WTC11 (cell line): ENCODE results near the gene PTPN7. TPM values are rescaled to one million over a fixed set of nuclear protein-coding genes. Genes with fewer than 3 reads are reported as not detected.
"Not testable (repeated sequence)": the region's sequence is repeated elsewhere in the genome, so short reads cannot be mapped to it uniquely, and the experiment has no call there.

Source experiments
- ATAC-seq: fragments of 200-7000 bp; cut with Tn5 transposase; 2 replicates; pipeline ENCODE4 v1.10.0; 2021; ENCODE audit warnings: mild to moderate bottlenecking, moderate library complexity
- CTCF ChIA-PET: fragments of 300-600 bp; sonication (Branson Sonifier 250); formaldehyde crosslinking; loops from one replicate; lab custom pipeline; 2021; ENCODE audit warnings: antibody characterized with exemption; lab: Charles Lee
- POLR2A ChIA-PET: fragments of 350-600 bp; sonication (Branson Sonifier 250); formaldehyde crosslinking; loops from one replicate; lab custom pipeline; 2021; ENCODE audit warnings: antibody characterized with exemption; lab: Charles Lee
- DNase-seq: peaks from one replicate; pipeline ENCODE4 v3.0.0; 2021; ENCODE audit warnings: low spot score
- H3K27ac Mint-ChIP-seq: 2 replicates; pipeline ENCODE4 v1.8.0; 2021; ENCODE audit warnings: mixed read lengths
- H3K27me3 Mint-ChIP-seq: 2 replicates; pipeline ENCODE4 v1.8.0; 2021; ENCODE audit warnings: low read depth, mild to moderate bottlenecking, moderate library complexity, mixed read lengths
- H3K36me3 Mint-ChIP-seq: 2 replicates; pipeline ENCODE4 v1.8.0; 2021; ENCODE audit warnings: mixed read lengths
- H3K4me1 Mint-ChIP-seq: 2 replicates; pipeline ENCODE4 v1.8.0; 2022; ENCODE audit warnings: mixed read lengths
- H3K4me3 Mint-ChIP-seq: 2 replicates; pipeline ENCODE4 v1.8.0; 2021; ENCODE audit warnings: mild to moderate bottlenecking, moderate library complexity, mixed read lengths
- H3K9me3 Mint-ChIP-seq: 2 replicates; pipeline ENCODE4 v1.8.0; 2021; ENCODE audit warnings: mixed read lengths
- AR ChIP-seq: fragments of 250-450 bp; sonication (Bioruptor Pico); IDR thresholded peaks from 2 replicates; pipeline ENCODE4 v1.9.0; 2021; ENCODE audit warnings: mild to moderate bottlenecking
- CREM ChIP-seq: sonication (generic); formaldehyde crosslinking; IDR thresholded peaks from 2 replicates; pipeline ENCODE4 v1.8.1; 2022; ENCODE audit warnings: mild to moderate bottlenecking, missing genetic modification reagents, moderate library complexity
- ELF4 ChIP-seq: sonication (generic); formaldehyde crosslinking; IDR thresholded peaks from 2 replicates; pipeline ENCODE4 v1.8.1; 2022; ENCODE audit warnings: low read depth, mild to moderate bottlenecking, moderate library complexity, missing genetic modification reagents
- EMX1 ChIP-seq: fragments of 250-450 bp; sonication (Bioruptor Pico); IDR thresholded peaks from 2 replicates; pipeline ENCODE4 v1.8.0; 2021; ENCODE audit warnings: mild to moderate bottlenecking
- ETV6 ChIP-seq: sonication (generic); formaldehyde crosslinking; IDR thresholded peaks from 2 replicates; pipeline ENCODE4 v1.8.1; 2022; ENCODE audit warnings: mild to moderate bottlenecking, missing genetic modification reagents
- RELA ChIP-seq: sonication (generic); formaldehyde crosslinking; IDR thresholded peaks from 2 replicates; pipeline ENCODE4 v1.8.1; 2022; ENCODE audit warnings: missing genetic modification reagents, mild to moderate bottlenecking, borderline replicate concordance
- ZBTB43 ChIP-seq: sonication (generic); formaldehyde crosslinking; IDR thresholded peaks from 2 replicates; pipeline ENCODE4 v1.8.1; 2023; ENCODE audit warnings: mild to moderate bottlenecking, missing genetic modification reagents
- ZNF263 ChIP-seq: sonication (generic); formaldehyde crosslinking; IDR thresholded peaks from 2 replicates; pipeline ENCODE4 v1.8.1; 2022; ENCODE audit warnings: low read depth, mild to moderate bottlenecking, moderate library complexity, missing genetic modification reagents
- ZNF512 ChIP-seq: sonication (generic); formaldehyde crosslinking; IDR thresholded peaks from 2 replicates; pipeline ENCODE4 v1.8.1; 2022; ENCODE audit warnings: missing genetic modification reagents, borderline replicate concordance
- total RNA-seq: library from RNA; stranded (reverse); gene quantifications from 3 replicates; pipeline ENCODE4 v1.2.3, GENCODE V29; 2021
- TF ChIP-seq, protein P1 (sequence below): sonication (generic); formaldehyde crosslinking; IDR thresholded peaks from 2 replicates; pipeline ENCODE4 v1.8.1; 2022; ENCODE audit warnings: low read depth, missing genetic modification reagents, borderline replicate concordance
- TF ChIP-seq, protein P2 (sequence below): sonication (generic); formaldehyde crosslinking; IDR thresholded peaks from 2 replicates; pipeline ENCODE4 v1.8.0; 2022; ENCODE audit warnings: missing genetic modification reagents
- TF ChIP-seq, protein P3 (sequence below): sonication (generic); formaldehyde crosslinking; IDR thresholded peaks from 2 replicates; pipeline ENCODE4 v1.8.1; 2023; ENCODE audit warnings: mild to moderate bottlenecking, missing genetic modification reagents, moderate library complexity

Gene PTPN7
- total RNA-seq, 1 experiment from 2014 or later: 0.98 TPM

- ChIA-PET CTCF (no interaction called here), POLR2A (no interaction called here)
- ATAC-seq (no peak), DNase-seq (no peak)
- Mint-ChIP-seq H3K9me3 (no peaks in the 10 kb centered on the region), H3K27me3 (no peaks in the 10 kb centered on the region), H3K4me1 (peaks cover 12% of the 10 kb centered on the region), H3K36me3 (no peaks in the 10 kb centered on the region), H3K27ac (no peak overlapping the region), H3K4me3 (no peak overlapping the region)
- TF ChIP-seq RELA (CRISPR knock-in tag) (no peak), ETV6 (CRISPR knock-in tag) (no peak), ZNF263 (no peak), CREM (CRISPR knock-in tag) (no peak), AR (CRISPR knock-in tag) (no peak), ZBTB43 (no peak), ZNF512 (CRISPR knock-in tag) (no peak), EMX1 (CRISPR knock-in tag) (no peak), ELF4 (CRISPR knock-in tag) (no peak)
- TF ChIP-seq, protein P1, sequence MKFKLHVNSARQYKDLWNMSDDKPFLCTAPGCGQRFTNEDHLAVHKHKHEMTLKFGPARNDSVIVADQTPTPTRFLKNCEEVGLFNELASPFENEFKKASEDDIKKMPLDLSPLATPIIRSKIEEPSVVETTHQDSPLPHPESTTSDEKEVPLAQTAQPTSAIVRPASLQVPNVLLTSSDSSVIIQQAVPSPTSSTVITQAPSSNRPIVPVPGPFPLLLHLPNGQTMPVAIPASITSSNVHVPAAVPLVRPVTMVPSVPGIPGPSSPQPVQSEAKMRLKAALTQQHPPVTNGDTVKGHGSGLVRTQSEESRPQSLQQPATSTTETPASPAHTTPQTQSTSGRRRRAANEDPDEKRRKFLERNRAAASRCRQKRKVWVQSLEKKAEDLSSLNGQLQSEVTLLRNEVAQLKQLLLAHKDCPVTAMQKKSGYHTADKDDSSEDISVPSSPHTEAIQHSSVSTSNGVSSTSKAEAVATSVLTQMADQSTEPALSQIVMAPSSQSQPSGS: no peak
Measured at GRCh38 chr1:202168861-202169260, 8.5 kb upstream of the PTPN7 start.

DNA sequence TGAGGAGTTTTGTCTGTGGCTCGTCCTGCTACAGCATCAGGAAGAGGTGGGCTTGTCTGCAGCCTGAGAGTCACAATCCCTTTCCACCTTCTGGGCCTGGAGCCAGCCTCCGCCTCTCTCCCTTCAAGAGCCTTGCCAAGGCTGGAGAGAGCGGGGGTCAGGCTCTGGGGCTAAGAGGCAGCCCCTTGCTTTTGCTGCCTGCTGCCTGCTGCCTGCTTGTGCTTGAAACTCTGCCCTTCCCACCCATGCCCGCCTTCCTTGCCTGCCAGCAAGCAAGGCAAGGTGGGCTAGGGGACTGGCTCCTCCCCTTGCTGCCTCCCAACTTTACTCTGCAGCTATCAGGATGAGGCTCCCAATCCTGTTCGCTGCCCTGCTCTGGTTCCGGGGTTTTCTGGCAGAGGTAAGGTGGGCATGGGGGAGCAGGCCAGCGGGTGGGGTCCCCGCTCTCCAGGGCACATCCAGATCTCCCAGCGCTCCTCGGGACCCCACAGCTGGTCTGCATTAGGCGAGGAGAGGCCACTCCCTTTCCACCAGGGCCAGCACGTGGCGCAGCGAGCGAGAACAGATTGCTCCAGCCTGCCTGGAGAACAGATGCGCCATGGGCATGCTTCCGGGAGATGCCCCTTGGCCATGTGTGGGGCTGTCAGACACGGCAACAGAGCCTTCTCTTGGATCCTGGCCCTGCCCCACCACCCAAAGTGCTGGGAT is 7.5 kb upstream of the PTPN7 start:
- CTCF ChIA-PET: interaction anchor here (6.0 kb wide), 1 partner anchor 13 kb away, joined by 73 read pairs; no protein-coding TSS in a partner anchor
- H3K27ac Mint-ChIP-seq: no peak overlapping the region
- no peaks in the 10 kb centered on the region for H3K36me3 Mint-ChIP-seq
- ATAC-seq (peak; percentile 24), DNase-seq (no peak)
- peaks cover 16% of the 10 kb centered on the region for H3K4me1 Mint-ChIP-seq
- H3K9me3 Mint-ChIP-seq: no peaks in the 10 kb centered on the region
- H3K27me3 Mint-ChIP-seq: no peaks in the 10 kb centered on the region
- POLR2A ChIA-PET: no interaction called here
- no peak overlapping the region for H3K4me3 Mint-ChIP-seq
- TF ChIP-seq, protein P2, sequence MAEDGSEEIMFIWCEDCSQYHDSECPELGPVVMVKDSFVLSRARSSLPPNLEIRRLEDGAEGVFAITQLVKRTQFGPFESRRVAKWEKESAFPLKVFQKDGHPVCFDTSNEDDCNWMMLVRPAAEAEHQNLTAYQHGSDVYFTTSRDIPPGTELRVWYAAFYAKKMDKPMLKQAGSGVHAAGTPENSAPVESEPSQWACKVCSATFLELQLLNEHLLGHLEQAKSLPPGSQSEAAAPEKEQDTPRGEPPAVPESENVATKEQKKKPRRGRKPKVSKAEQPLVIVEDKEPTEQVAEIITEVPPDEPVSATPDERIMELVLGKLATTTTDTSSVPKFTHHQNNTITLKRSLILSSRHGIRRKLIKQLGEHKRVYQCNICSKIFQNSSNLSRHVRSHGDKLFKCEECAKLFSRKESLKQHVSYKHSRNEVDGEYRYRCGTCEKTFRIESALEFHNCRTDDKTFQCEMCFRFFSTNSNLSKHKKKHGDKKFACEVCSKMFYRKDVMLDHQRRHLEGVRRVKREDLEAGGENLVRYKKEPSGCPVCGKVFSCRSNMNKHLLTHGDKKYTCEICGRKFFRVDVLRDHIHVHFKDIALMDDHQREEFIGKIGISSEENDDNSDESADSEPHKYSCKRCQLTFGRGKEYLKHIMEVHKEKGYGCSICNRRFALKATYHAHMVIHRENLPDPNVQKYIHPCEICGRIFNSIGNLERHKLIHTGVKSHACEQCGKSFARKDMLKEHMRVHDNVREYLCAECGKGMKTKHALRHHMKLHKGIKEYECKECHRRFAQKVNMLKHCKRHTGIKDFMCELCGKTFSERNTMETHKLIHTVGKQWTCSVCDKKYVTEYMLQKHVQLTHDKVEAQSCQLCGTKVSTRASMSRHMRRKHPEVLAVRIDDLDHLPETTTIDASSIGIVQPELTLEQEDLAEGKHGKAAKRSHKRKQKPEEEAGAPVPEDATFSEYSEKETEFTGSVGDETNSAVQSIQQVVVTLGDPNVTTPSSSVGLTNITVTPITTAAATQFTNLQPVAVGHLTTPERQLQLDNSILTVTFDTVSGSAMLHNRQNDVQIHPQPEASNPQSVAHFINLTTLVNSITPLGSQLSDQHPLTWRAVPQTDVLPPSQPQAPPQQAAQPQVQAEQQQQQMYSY (CRISPR knock-in tag): peak; percentile 67
- TF ChIP-seq, protein P3, sequence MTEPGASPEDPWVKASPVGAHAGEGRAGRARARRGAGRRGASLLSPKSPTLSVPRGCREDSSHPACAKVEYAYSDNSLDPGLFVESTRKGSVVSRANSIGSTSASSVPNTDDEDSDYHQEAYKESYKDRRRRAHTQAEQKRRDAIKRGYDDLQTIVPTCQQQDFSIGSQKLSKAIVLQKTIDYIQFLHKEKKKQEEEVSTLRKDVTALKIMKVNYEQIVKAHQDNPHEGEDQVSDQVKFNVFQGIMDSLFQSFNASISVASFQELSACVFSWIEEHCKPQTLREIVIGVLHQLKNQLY: no peak

DNA sequence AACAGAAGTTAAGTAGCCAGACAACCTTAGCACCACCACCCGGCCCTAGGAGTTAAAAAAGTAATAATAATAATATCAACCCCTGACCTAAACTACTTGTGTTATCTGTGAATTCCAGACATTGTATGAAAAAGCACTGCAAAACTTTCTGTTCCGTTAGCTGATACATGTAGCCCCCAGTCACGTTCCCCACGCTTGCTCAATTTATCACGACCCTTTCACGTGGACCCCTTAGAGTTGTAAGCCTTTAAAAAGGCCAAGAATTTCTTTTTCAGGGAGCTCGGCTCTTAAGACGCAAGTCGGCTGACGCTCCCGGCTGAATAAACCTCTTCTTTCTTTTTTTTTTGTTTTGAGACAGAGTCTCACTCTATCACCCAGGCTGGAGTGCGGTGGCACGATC is 6.7 kb upstream of the PTPN7 start:
- POLR2A ChIA-PET, H3K4me3 Mint-ChIP-seq, ATAC-seq, H3K27ac Mint-ChIP-seq, H3K9me3 Mint-ChIP-seq, DNase-seq, H3K27me3 Mint-ChIP-seq, H3K36me3 Mint-ChIP-seq: not testable (repeated sequence)
- peaks cover 23% of the 10 kb centered on the region for H3K4me1 Mint-ChIP-seq
- CTCF ChIA-PET: interaction anchor here (6.0 kb wide), 1 partner anchor 12 kb away, joined by 73 read pairs; no protein-coding TSS in a partner anchor
